ENCODE results near the gene JMJD8. TPM values are rescaled to one million over a fixed set of nuclear protein-coding genes. Genes with fewer than 3 reads are reported as not detected.
A peak's percentile ranks its signal among the peaks of the same experiment; 100 is the strongest.

The JMJD8 gene
- total RNA-seq, 4 donors from 2014 or later, result 83.1 to 119 (median 101) TPM

GRCh38 chr16:646679-647172 is 37.4 kb downstream of the JMJD8 start:
- Histone ChIP-seq H3K9me3 (no peaks in the 10 kb centered on the region), H3K4me3 (no peak overlapping the region), H3K27ac (peak overlapping the region in 3 of 4 donors; percentile 1 to 91 (median 55)), H3K36me3 (peaks cover 0 to 8% (median 0%) of the 10 kb centered on the region in 3 donors), H3K4me1 (peaks cover 0 to 66% (median 31%) of the 10 kb centered on the region in 4 donors), H3K27me3 (no peaks in the 10 kb centered on the region)
- WGBS, 2 donors, result 61 to 78% methylated on average over 11 to 14 of the region's 22 CpGs
- no peak for DNase-seq (ENCODE audit: low spot score in 2 of 2)
- TF ChIP-seq POLR2A (IDR thresholded peaks at IDR 0.05) (no peak), EP300 (IDR thresholded peaks at IDR 0.05) (no peak)
- TF ChIP-seq, protein P1, sequence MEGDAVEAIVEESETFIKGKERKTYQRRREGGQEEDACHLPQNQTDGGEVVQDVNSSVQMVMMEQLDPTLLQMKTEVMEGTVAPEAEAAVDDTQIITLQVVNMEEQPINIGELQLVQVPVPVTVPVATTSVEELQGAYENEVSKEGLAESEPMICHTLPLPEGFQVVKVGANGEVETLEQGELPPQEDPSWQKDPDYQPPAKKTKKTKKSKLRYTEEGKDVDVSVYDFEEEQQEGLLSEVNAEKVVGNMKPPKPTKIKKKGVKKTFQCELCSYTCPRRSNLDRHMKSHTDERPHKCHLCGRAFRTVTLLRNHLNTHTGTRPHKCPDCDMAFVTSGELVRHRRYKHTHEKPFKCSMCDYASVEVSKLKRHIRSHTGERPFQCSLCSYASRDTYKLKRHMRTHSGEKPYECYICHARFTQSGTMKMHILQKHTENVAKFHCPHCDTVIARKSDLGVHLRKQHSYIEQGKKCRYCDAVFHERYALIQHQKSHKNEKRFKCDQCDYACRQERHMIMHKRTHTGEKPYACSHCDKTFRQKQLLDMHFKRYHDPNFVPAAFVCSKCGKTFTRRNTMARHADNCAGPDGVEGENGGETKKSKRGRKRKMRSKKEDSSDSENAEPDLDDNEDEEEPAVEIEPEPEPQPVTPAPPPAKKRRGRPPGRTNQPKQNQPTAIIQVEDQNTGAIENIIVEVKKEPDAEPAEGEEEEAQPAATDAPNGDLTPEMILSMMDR (IDR thresholded peaks at IDR 0.05), result no peak

- Histone ChIP-seq H3K4me1 (peaks cover 0 to 71% (median 31%) of the 10 kb centered on the region in 4 donors), H3K27ac (peak overlapping the region in 2 of 4 donors; percentile 1 to 91)
- TF ChIP-seq, protein P1 (IDR thresholded peaks at IDR 0.05), result no peak
- TF ChIP-seq EP300 (IDR thresholded peaks at IDR 0.05), result no peak
- TF ChIP-seq POLR2A (IDR thresholded peaks at IDR 0.05), result no peak
These were observed 38.1 kb downstream of the JMJD8 start for GRCh38 chr16:645852-646678.

GRCh38 chr16:644556-644955 is 39.6 kb downstream of the JMJD8 start:
- Histone ChIP-seq H3K4me1 (peaks cover 0 to 63% (median 25%) of the 10 kb centered on the region in 4 donors), H3K27me3 (no peaks in the 10 kb centered on the region), H3K36me3 (peaks cover 0 to 6% (median 0%) of the 10 kb centered on the region in 3 donors), H3K9me3 (no peaks in the 10 kb centered on the region), H3K27ac (peak overlapping the region in 1 of 4 donors; percentile 91), H3K4me3 (no peak overlapping the region)
- no peak for TF ChIP-seq POLR2A (IDR thresholded peaks at IDR 0.05)
- TF ChIP-seq, protein P1 (IDR thresholded peaks at IDR 0.05), result no peak
- no peak for TF ChIP-seq EP300 (IDR thresholded peaks at IDR 0.05)
- no peak for DNase-seq (ENCODE audit: low spot score in 2 of 2)
- WGBS, 2 donors, result 91 to 94% methylated on average over 12 of the region's 12 CpGs

More at GRCh38 chr16:645852-646678, 38.1 kb downstream of the JMJD8 start:
- H3K36me3 ChIP-seq, result peaks cover 0 to 6% (median 0%) of the 10 kb centered on the region in 3 donors
- H3K27me3 ChIP-seq, result no peaks in the 10 kb centered on the region
- no peak for DNase-seq (ENCODE audit: low spot score in 2 of 2)
- H3K9me3 ChIP-seq, result no peaks in the 10 kb centered on the region
- H3K4me3 ChIP-seq, result peak overlapping the region in 1 of 4 donors; percentile 5
- 68 to 79% methylated on average over 23 to 27 of the region's 32 CpGs for WGBS, 2 donors

GRCh38 chr16:643050-643368 is 41.1 kb downstream of the JMJD8 start:
- TF ChIP-seq, protein P1 (IDR thresholded peaks at IDR 0.05), result no peak
- TF ChIP-seq POLR2A (IDR thresholded peaks at IDR 0.05) (no peak), EP300 (IDR thresholded peaks at IDR 0.05) (no peak)
- no peak for DNase-seq (ENCODE audit: low spot score in 2 of 2)
- Histone ChIP-seq H3K36me3 (peaks cover 0 to 6% (median 0%) of the 10 kb centered on the region in 3 donors), H3K4me1 (peaks cover 0 to 58% (median 24%) of the 10 kb centered on the region in 4 donors), H3K9me3 (no peaks in the 10 kb centered on the region), H3K4me3 (peak overlapping the region in 3 of 4 donors; percentile 58 to 89 (median 71)), H3K27ac (peak overlapping the region in 3 of 4 donors; percentile 80 to 86 (median 85)), H3K27me3 (no peaks in the 10 kb centered on the region)
- 85 to 88% methylated on average over 4 to 10 of the region's 13 CpGs for WGBS, 2 donors

Data from tibial nerve (tissue), 4 donors.